ENCODE measurements around the gene RGS11. TPM values are rescaled to one million over a fixed set of nuclear protein-coding genes. Genes with fewer than 3 reads are reported as not detected.

RGS11 gene
- total and polyA plus RNA-seq, 2 donors from 2014 or later, result 2.5 to 5.9 TPM

GRCh38 chr16:290015-290680 lies 14.4 kb upstream of the RGS11 start:
- Histone ChIP-seq H3K9me3 (ENCODE audit: control insufficient read depth in 2 of 3, insufficient read depth in 1 of 3, low read length in 3 of 3) (no peaks in the 10 kb centered on the region), H3K36me3 (ENCODE audit: control insufficient read depth in 2 of 3, insufficient read depth in 3 of 3, low read length in 3 of 3) (peaks cover 0 to 8% (median 0%) of the 10 kb centered on the region in 3 donors), H3K4me3 (ENCODE audit: low read length in 3 of 3) (no peak overlapping the region), H3K27me3 (ENCODE audit: control insufficient read depth, insufficient read depth, low read length) (no peaks in the 10 kb centered on the region), H3K27ac (ENCODE audit: low read depth in 2 of 2, low read length in 2 of 2) (no peak overlapping the region), H3K9ac (ENCODE audit: low read length in 3 of 3) (no peak overlapping the region), H3K4me1 (ENCODE audit: control insufficient read depth in 2 of 3, insufficient read depth in 2 of 3, low read depth in 1 of 3, low read length in 3 of 3) (no peaks in the 10 kb centered on the region)
- no peak for DNase-seq
- FAIRE-seq, result no peak
- intact Hi-C loops (cut with DNase I), result no loop called here
- no peak for TF ChIP-seq CTCF (IDR thresholded peaks at IDR 0.05; ENCODE audit: borderline replicate concordance, extremely low read depth, insufficient read depth)

GRCh38 chr16:289395-289997 lies 13.8 kb upstream of the RGS11 start:
- no peak overlapping the region for H3K27ac ChIP-seq (ENCODE audit: low read depth in 2 of 2, low read length in 2 of 2)
- H3K9me3 ChIP-seq (ENCODE audit: control insufficient read depth in 2 of 3, insufficient read depth in 1 of 3, low read length in 3 of 3), result no peaks in the 10 kb centered on the region
- no peaks in the 10 kb centered on the region for H3K4me1 ChIP-seq (ENCODE audit: control insufficient read depth in 2 of 3, insufficient read depth in 2 of 3, low read depth in 1 of 3, low read length in 3 of 3)
- TF ChIP-seq CTCF (IDR thresholded peaks at IDR 0.05; ENCODE audit: borderline replicate concordance, extremely low read depth, insufficient read depth), result no peak
- H3K36me3 ChIP-seq (ENCODE audit: control insufficient read depth in 2 of 3, insufficient read depth in 3 of 3, low read length in 3 of 3), result peaks cover 0 to 8% (median 0%) of the 10 kb centered on the region in 3 donors
- H3K9ac ChIP-seq (ENCODE audit: low read length in 3 of 3), result no peak overlapping the region
- H3K4me3 ChIP-seq (ENCODE audit: low read length in 3 of 3), result no peak overlapping the region
- FAIRE-seq (no peak), DNase-seq (no peak)
- intact Hi-C loops (cut with DNase I), result no loop called here
- no peaks in the 10 kb centered on the region for H3K27me3 ChIP-seq (ENCODE audit: control insufficient read depth, insufficient read depth, low read length)

- Histone ChIP-seq H3K27ac (ENCODE audit: low read depth in 2 of 2, low read length in 2 of 2) (no peak overlapping the region), H3K4me3 (ENCODE audit: low read length in 3 of 3) (no peak overlapping the region), H3K9ac (ENCODE audit: low read length in 3 of 3) (no peak overlapping the region), H3K27me3 (ENCODE audit: control insufficient read depth, insufficient read depth, low read length) (no peaks in the 10 kb centered on the region), H3K4me1 (ENCODE audit: control insufficient read depth in 2 of 3, insufficient read depth in 2 of 3, low read depth in 1 of 3, low read length in 3 of 3) (no peaks in the 10 kb centered on the region), H3K36me3 (ENCODE audit: control insufficient read depth in 2 of 3, insufficient read depth in 3 of 3, low read length in 3 of 3) (peaks cover 0 to 8% (median 0%) of the 10 kb centered on the region in 3 donors), H3K9me3 (ENCODE audit: control insufficient read depth in 2 of 3, insufficient read depth in 1 of 3, low read length in 3 of 3) (no peaks in the 10 kb centered on the region)
- no peak for FAIRE-seq
- no peak for TF ChIP-seq CTCF (IDR thresholded peaks at IDR 0.05; ENCODE audit: borderline replicate concordance, extremely low read depth, insufficient read depth)
- DNase-seq, result no peak
- intact Hi-C loops (cut with DNase I), result no loop called here
Observed at GRCh38 chr16:287981-288920, 12.5 kb upstream of the RGS11 start.
